ENCODE results near the gene HIBADH.

DNA sequence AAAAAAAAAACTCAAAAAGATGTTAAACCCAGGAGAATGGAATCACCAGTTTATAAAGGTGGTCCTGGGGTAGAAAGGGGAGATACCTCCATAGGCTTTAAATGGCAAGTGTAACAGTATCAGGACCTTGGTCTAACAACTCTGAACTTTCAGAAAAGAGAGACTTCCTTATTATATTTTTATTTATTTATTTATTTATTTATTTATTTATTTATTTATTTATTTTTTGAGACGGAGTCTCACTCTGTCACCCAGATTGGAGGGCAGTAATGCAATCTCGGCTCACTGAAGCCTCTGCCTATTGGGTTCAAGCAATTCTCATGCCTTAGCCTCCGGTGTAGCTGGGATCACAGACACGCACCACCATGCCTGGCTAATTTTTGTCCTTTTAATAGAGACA, 12.4 kb downstream of the HIBADH start:
- TF ChIP-seq, protein P1, sequence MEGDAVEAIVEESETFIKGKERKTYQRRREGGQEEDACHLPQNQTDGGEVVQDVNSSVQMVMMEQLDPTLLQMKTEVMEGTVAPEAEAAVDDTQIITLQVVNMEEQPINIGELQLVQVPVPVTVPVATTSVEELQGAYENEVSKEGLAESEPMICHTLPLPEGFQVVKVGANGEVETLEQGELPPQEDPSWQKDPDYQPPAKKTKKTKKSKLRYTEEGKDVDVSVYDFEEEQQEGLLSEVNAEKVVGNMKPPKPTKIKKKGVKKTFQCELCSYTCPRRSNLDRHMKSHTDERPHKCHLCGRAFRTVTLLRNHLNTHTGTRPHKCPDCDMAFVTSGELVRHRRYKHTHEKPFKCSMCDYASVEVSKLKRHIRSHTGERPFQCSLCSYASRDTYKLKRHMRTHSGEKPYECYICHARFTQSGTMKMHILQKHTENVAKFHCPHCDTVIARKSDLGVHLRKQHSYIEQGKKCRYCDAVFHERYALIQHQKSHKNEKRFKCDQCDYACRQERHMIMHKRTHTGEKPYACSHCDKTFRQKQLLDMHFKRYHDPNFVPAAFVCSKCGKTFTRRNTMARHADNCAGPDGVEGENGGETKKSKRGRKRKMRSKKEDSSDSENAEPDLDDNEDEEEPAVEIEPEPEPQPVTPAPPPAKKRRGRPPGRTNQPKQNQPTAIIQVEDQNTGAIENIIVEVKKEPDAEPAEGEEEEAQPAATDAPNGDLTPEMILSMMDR (IDR thresholded peaks at IDR 0.05): no peak
- no peak for TF ChIP-seq REST (IDR thresholded peaks at IDR 0.05; ENCODE audit: insufficient read depth in 1 of 2, low read depth in 2 of 2, low read length in 1 of 2)
- no peak for TF ChIP-seq POLR2AphosphoS5 (IDR thresholded peaks at IDR 0.05; ENCODE audit: low read depth, low read length)
- TF ChIP-seq SIN3A (IDR thresholded peaks at IDR 0.05; ENCODE audit: borderline replicate concordance, insufficient read depth, low read depth, low read length): no peak
- no peak for TF ChIP-seq TCF7L2 (IDR thresholded peaks at IDR 0.05; ENCODE audit: low read depth, low read length)

Measured in Panc1 (cell line).